ENCODE results near the gene INSM2.
A peak's percentile ranks its signal among the peaks of the same experiment; 100 is the strongest.

INSM2 gene

GRCh38 chr14:35533357-35534207, at the start of gene INSM2:
TSS of gene INSM2 (plus strand) at chr14:35534164. CDS start at chr14:35534253, 89 bp downstream.
- peak; percentile 65 for DNase-seq

GRCh38 chr14:35492569-35493014, 41.4 kb upstream of the INSM2 start:
- no peak for DNase-seq

GRCh38 chr14:35495278-35495677, 38.7 kb upstream of the INSM2 start:
- no peak for DNase-seq

GRCh38 chr14:35499180-35499579, 34.8 kb upstream of the INSM2 start:
- no peak for DNase-seq

GRCh38 chr14:35503646-35504045, 30.3 kb upstream of the INSM2 start:
- no peak for DNase-seq

GRCh38 chr14:35504260-35504659, 29.7 kb upstream of the INSM2 start:
- DNase-seq, result no peak

- no peak for DNase-seq
Measured at GRCh38 chr14:35506461-35506860, 27.5 kb upstream of the INSM2 start.

- no peak for DNase-seq
Measured at GRCh38 chr14:35506927-35507326, 27.0 kb upstream of the INSM2 start.

GRCh38 chr14:35509846-35510245, 24.1 kb upstream of the INSM2 start:
- no peak for DNase-seq

- DNase-seq, result no peak
Measured at GRCh38 chr14:35512765-35513164, 21.2 kb upstream of the INSM2 start.

- no peak for DNase-seq
Measured at GRCh38 chr14:35515916-35516315, 18.0 kb upstream of the INSM2 start.

GRCh38 chr14:35519986-35520385, 14.0 kb upstream of the INSM2 start:
- DNase-seq, result no peak

- DNase-seq, result no peak
Measured at GRCh38 chr14:35525695-35526094, 8.3 kb upstream of the INSM2 start.

- DNase-seq, result no peak
Measured at GRCh38 chr14:35526962-35527361, 7.0 kb upstream of the INSM2 start.

GRCh38 chr14:35531960-35532747, 1.8 kb upstream of the INSM2 start:
- no peak for DNase-seq

- no peak for DNase-seq
Measured at GRCh38 chr14:35532783-35533356, 1.1 kb upstream of the INSM2 start.

GRCh38 chr14:35534208-35534872, 376 bp downstream of the INSM2 start:
- DNase-seq, result no peak

- no peak for DNase-seq
Measured at GRCh38 chr14:35534873-35535482, 1.0 kb downstream of the INSM2 start.

GRCh38 chr14:35535483-35536112, 1.6 kb downstream of the INSM2 start:
- DNase-seq, result no peak

- DNase-seq, result no peak
Measured at GRCh38 chr14:35539969-35540368, 6.0 kb downstream of the INSM2 start.

GRCh38 chr14:35543006-35543405, 9.0 kb downstream of the INSM2 start:
- no peak for DNase-seq

GRCh38 chr14:35549551-35549950, 15.6 kb downstream of the INSM2 start:
- no peak for DNase-seq
